Measurements from ENCODE around the gene ECD.

The ECD gene

GRCh38 chr10:73167783-73168464 is at the start of gene ECD, which contains the start of gene FAM149B1:
Gene ECD, minus strand, starts transcription at chr10:73168008. Its CDS starts 4,071 bp downstream, at chr10:73163937.
Gene FAM149B1, plus strand, starts transcription at chr10:73168119. Its CDS starts 221 bp downstream, at chr10:73168340.
- peak; percentile 97 for DNase-seq (ENCODE audit: low spot score)

- DNase-seq (ENCODE audit: low spot score), result no peak
Observed at GRCh38 chr10:73215749-73216148, 47.9 kb upstream of the ECD start.

GRCh38 chr10:73211106-73211811 is 43.5 kb upstream of the ECD start:
- DNase-seq (ENCODE audit: low spot score), result no peak

- DNase-seq (ENCODE audit: low spot score), result no peak
Observed at GRCh38 chr10:73210395-73211105, 42.7 kb upstream of the ECD start.

GRCh38 chr10:73209705-73210104 is 41.9 kb upstream of the ECD start:
- no peak for DNase-seq (ENCODE audit: low spot score)

GRCh38 chr10:73207883-73208282 is 40.1 kb upstream of the ECD start:
- no peak for DNase-seq (ENCODE audit: low spot score)

- no peak for DNase-seq (ENCODE audit: low spot score)
Observed at GRCh38 chr10:73206385-73206784, 38.6 kb upstream of the ECD start.

- DNase-seq (ENCODE audit: low spot score), result no peak
Observed at GRCh38 chr10:73205890-73206289, 38.1 kb upstream of the ECD start.

- DNase-seq (ENCODE audit: low spot score), result no peak
Observed at GRCh38 chr10:73205081-73205480, 37.3 kb upstream of the ECD start.

GRCh38 chr10:73190188-73190587 is 22.4 kb upstream of the ECD start:
- DNase-seq (ENCODE audit: low spot score), result no peak

GRCh38 chr10:73186266-73186665 is 18.5 kb upstream of the ECD start:
- no peak for DNase-seq (ENCODE audit: low spot score)

GRCh38 chr10:73183667-73184281 is 16.0 kb upstream of the ECD start:
- DNase-seq (ENCODE audit: low spot score), result no peak

- DNase-seq (ENCODE audit: low spot score), result no peak
Observed at GRCh38 chr10:73182568-73182967, 14.8 kb upstream of the ECD start.

GRCh38 chr10:73174148-73174925 is 6.5 kb upstream of the ECD start:
- DNase-seq (ENCODE audit: low spot score), result no peak

- no peak for DNase-seq (ENCODE audit: low spot score)
Observed at GRCh38 chr10:73172867-73173266, 5.1 kb upstream of the ECD start.

GRCh38 chr10:73169320-73169719 is 1.5 kb upstream of the ECD start:
- no peak for DNase-seq (ENCODE audit: low spot score)

- DNase-seq (ENCODE audit: low spot score), result no peak
Observed at GRCh38 chr10:73168465-73168803, 626 bp upstream of the ECD start.

GRCh38 chr10:73167458-73167782 is 388 bp downstream of the ECD start:
- no peak for DNase-seq (ENCODE audit: low spot score)

GRCh38 chr10:73166972-73167371 is 836 bp downstream of the ECD start:
- no peak for DNase-seq (ENCODE audit: low spot score)

GRCh38 chr10:73163096-73163495 is 4.7 kb downstream of the ECD start:
- no peak for DNase-seq (ENCODE audit: low spot score)

- DNase-seq (ENCODE audit: low spot score), result no peak
Observed at GRCh38 chr10:73161662-73162061, 6.1 kb downstream of the ECD start.

- DNase-seq (ENCODE audit: low spot score), result no peak
Observed at GRCh38 chr10:73161079-73161478, 6.7 kb downstream of the ECD start.
